ENCODE results near the gene SMAP2.

Gene SMAP2

GRCh38 chr1:40432644-40433390, 59.3 kb downstream of the SMAP2 start:
- ChIA-PET CTCF (interaction anchor here (0.8 to 1.1 kb wide), 3 partner anchors 28 to 355 kb away, joined by 4 to 5 read pairs (median 5); no protein-coding TSS in a partner anchor), POLR2A (interaction anchor here (0.9 kb wide), 1 partner anchor 99 kb away, joined by 3 read pairs; the partner anchor contains the start of gene ZNF684)
- no peak for TF ChIP-seq ZNF473 (tag by site-specific recombination; IDR thresholded peaks at IDR 0.05)
- no peak for TF ChIP-seq ZNF354C (tag by site-specific recombination; IDR thresholded peaks at IDR 0.05; ENCODE audit: borderline replicate concordance, low read depth)
- no peak for TF ChIP-seq BCL11B (tag by site-specific recombination; IDR thresholded peaks at IDR 0.05; ENCODE audit: low read depth)
- TF ChIP-seq ZNF184 (tag by site-specific recombination; IDR thresholded peaks at IDR 0.05) = no peak
- no peak for TF ChIP-seq SALL2 (tag by site-specific recombination; IDR thresholded peaks at IDR 0.05; ENCODE audit: borderline replicate concordance)
- TF ChIP-seq ZNF677 (tag by site-specific recombination; IDR thresholded peaks at IDR 0.05) = no peak
- TF ChIP-seq ZNF221 (tag by site-specific recombination; IDR thresholded peaks at IDR 0.05; ENCODE audit: borderline replicate concordance) = no peak
- TF ChIP-seq SP2 (tag by site-specific recombination; IDR thresholded peaks at IDR 0.05) = no peak
- no peak for TF ChIP-seq ZNF2 (tag by site-specific recombination; IDR thresholded peaks at IDR 0.05)
- TF ChIP-seq FEZF1 (tag by site-specific recombination; IDR thresholded peaks at IDR 0.05) = no peak
- TF ChIP-seq ZNF501 (tag by site-specific recombination; IDR thresholded peaks at IDR 0.05) = no peak
- no peak for TF ChIP-seq ZNF398 (tag by site-specific recombination; IDR thresholded peaks at IDR 0.05)
- no peak for TF ChIP-seq HOXC10 (CRISPR knock-in tag; IDR thresholded peaks at IDR 0.05)
- TF ChIP-seq ZNF280C (tag by site-specific recombination; IDR thresholded peaks at IDR 0.05) = no peak
- no peak overlapping the region for H3K4me3 ChIP-seq (ENCODE audit: low read depth, low read length)
- H3K4me1 ChIP-seq (ENCODE audit: control insufficient read depth, insufficient read depth, low read length) = no peaks in the 10 kb centered on the region
- no peaks in the 10 kb centered on the region for H3K9me3 ChIP-seq (ENCODE audit: control insufficient read depth, insufficient read depth, low read depth, low read length)
- H3K27ac ChIP-seq (ENCODE audit: extremely low read depth, low read depth, low read length) = no peak overlapping the region
- no peaks in the 10 kb centered on the region for H3K36me3 ChIP-seq (ENCODE audit: control insufficient read depth in 2 of 2, insufficient read depth in 1 of 2, low read length in 2 of 2)

- TF ChIP-seq ZNF133 (tag by site-specific recombination; IDR thresholded peaks at IDR 0.05) (no peak), ZBTB7A (tag by site-specific recombination; IDR thresholded peaks at IDR 0.05; ENCODE audit: low read depth) (no peak), TSHZ1 (tag by site-specific recombination; IDR thresholded peaks at IDR 0.05; ENCODE audit: borderline replicate concordance) (no peak), ZNF174 (tag by site-specific recombination; IDR thresholded peaks at IDR 0.05) (no peak), ZNF677 (tag by site-specific recombination; IDR thresholded peaks at IDR 0.05) (no peak), ZNF76 (tag by site-specific recombination; IDR thresholded peaks at IDR 0.05; ENCODE audit: borderline replicate concordance, low read depth) (no peak), ZSCAN4 (tag by site-specific recombination; IDR thresholded peaks at IDR 0.05) (no peak)
- Histone ChIP-seq H3K36me3 (ENCODE audit: control insufficient read depth in 2 of 2, insufficient read depth in 1 of 2, low read length in 2 of 2) (no peaks in the 10 kb centered on the region), H3K9me3 (ENCODE audit: control insufficient read depth, insufficient read depth, low read depth, low read length) (no peaks in the 10 kb centered on the region), H3K4me3 (ENCODE audit: low read depth, low read length) (no peak overlapping the region), H3K27ac (ENCODE audit: extremely low read depth, low read depth, low read length) (no peak overlapping the region), H3K4me1 (ENCODE audit: control insufficient read depth, insufficient read depth, low read length) (no peaks in the 10 kb centered on the region)
- ChIA-PET POLR2A (interaction anchor here (0.9 kb wide), 1 partner anchor 15 kb away, joined by 5 read pairs; the partner anchor contains the start of gene ZFP69B), CTCF (interaction anchor here (0.5 to 1.5 kb wide), 3 partner anchors 12 to 345 kb away, joined by 3 to 6 read pairs (median 4); no protein-coding TSS in a partner anchor)
Measured at GRCh38 chr1:40435471-40435870, 61.9 kb downstream of the SMAP2 start.
